NCI-H187 treated with DMSO at 0.1 percent for 48 hours (cell line): ENCODE data around the gene TSSK3.
"Not testable (repeated sequence)": the region's sequence is repeated elsewhere in the genome, so short reads cannot be mapped to it uniquely, and the experiment has no call there.

ENCODE experiments used
- DNase-seq: peaks from one replicate; lab custom pipeline; 2025; lab: John Stamatoyannopoulos, UW

TSSK3 gene

DNA sequence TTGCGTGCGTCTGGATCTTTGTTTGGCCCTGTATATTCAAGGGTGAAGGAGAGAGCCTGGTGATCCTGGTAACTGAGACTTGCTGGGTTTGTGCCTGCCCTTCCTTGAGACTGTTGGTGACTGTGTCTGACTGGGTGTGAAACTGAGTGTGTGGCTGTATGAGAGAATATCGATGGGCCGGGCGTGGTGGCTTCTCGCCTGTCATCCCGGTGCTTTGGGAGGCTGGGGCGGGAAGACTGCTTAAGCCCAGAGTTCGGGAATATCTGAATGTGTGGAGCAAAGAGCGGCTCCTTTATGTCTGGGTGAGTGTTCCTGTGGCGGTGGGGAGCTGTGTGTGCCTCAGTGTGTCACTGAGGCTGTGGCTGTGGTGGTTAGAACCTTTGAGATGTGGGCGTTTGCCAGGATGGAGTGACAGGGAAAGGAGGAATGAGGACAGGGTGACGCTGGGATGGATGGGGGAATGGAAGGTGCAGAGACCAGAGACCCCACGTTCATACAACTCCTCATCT is 23.6 kb upstream of the TSSK3 start:
- no peak for DNase-seq

DNA sequence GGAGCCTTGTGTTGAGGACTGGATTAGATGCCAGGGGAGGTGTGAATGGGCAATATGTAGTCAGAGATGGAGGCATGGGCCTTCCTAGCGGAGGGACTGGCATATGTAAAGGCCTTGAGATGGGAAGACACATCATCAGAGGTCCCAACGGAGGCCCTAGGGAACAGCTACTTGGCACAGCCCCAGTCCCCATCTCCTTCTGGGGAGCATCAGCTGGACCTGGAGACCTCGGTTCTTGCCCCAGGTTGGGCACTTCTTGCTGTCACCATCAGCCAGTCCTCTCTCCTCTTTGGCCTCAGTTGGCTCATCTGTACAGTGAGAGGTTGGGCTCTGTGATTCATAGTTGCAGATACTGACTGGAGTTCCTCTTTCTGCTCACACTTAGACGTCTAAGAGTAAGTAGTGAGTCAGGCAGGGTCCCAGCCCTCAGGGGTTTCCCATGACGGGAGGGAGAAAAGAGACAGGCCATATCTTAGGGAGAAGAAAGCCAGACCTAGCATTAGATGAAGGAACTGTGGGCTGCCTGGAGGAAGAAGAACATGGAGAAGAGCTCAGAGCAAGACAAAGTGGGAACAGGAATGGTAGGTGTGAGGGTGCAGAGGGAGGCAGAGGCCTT is 22.9 kb upstream of the TSSK3 start:
- no peak for DNase-seq

DNA sequence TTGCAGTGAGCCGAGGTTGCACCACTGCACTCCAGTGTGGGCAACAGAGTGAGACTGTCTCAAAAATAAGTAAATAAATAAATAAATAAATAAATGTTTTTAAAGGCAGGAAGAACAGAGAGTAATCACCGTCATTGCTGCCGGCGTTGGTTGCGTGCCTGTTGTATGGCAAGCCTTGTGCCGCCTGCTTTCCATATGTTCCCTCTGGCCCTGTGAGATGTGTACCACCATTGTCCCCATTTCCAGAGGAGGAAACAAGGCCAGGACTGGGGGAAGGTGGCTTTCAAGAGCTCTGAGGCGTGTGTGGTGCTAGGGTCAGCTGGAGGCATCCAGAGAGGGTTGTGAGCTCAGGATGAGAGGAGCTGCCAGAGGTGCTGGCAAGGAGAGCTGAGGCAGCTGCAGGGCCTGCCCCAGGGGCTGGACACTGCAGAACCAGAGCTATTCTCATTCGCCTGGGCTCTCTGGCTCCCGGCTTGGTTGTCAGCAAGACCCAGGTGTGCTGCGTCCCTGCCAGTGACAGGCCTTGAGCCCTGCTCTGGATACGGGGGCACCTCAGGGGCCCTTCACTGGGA is 21.1 kb upstream of the TSSK3 start:
- no peak for DNase-seq

DNA sequence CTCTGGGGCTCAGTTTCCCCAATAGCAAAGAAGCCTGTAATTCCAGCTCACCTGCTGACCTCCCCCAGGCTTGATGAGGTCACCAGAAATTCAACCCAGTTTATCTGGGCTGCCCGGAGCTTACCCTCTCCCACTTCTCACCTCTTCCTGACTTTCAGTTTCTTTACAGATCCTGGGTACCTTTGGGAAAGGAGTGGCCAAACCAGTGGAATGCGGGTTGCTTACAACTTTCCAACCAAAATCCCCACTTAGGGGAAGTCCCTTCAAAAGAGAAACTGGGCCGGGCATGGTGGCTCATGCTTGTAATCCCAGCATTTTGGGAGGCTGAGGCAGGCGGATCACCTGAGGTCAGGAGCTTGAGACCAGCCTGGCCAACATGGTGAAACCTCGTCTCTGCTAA is 20.4 kb upstream of the TSSK3 start:
- DNase-seq, result no peak

DNA sequence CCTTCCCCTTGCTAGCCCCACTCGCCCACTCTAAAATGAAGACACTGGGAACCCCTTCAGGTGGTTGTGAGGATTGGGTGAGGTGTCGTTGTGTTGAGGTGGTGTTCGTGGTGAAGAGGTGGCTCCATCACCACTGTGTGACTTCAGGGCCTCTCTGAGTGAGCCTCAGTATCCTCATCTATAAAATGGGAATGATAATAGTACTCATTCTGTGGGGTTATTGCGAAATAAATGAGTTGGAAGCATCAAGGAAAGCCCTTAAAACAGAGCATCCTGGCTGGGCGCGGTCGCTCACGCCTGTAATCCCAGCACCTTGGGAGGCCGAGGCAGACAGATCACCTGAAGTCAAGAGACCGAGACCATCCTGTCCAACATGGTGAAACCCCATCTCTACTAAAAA is 19.6 kb upstream of the TSSK3 start:
- DNase-seq, result no peak

DNA sequence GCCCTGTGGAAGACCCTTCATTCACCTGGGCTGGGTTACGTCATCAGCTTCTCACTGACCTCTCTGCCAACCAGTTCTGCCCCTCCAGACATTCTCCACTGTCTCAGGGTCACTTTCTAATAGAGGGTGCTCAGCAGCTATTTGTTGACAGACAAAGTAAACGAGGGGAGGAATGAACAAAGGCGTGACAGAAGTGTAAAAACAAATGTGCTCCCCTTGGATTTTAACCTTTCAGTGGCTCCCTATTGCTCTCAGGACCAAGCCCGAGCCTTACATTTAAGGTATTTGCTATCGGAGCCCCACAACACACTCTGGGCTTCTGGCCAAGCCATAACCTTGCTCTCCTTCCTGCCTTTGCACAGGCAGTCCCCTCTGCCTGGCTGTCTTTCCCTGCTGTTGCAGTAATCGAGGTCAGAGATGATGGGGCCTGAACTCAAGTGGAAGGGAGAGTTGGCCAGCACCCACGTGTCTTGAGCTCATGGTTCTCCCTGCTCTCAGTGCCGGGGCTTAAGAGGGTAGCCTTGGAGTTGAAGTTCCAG is 17.0 kb upstream of the TSSK3 start:
- DNase-seq, result no peak

DNA sequence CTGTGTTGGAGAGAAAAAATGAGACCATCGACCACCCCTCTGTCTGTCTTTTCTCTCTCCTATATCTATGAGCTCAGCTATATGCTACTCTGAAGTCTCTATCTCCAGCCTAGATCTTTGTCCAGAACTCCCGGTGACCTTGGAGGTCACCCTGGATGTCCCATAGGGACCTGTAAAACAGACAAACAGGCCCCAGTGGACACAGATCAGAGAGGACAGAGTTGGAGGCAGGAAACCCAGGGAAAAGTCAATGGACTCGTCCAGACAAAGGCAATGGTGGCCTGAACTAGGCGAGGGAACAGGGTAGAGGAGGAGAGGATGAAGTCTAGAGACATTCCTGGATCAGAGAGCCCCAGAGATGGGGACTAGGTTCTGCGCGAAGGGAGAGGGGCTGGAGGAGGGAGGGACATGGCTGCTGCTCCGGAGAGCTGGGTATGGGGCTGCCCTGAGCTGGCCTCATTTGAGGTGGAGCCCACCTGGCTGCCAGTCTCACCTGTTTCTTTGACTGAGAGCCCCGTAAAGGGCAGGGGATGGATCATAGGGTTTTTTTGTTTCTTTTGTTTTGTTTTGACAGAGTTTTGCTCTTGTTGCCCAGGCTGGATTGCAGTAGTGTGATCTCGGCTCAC is 15.7 kb upstream of the TSSK3 start:
- no peak for DNase-seq

DNA sequence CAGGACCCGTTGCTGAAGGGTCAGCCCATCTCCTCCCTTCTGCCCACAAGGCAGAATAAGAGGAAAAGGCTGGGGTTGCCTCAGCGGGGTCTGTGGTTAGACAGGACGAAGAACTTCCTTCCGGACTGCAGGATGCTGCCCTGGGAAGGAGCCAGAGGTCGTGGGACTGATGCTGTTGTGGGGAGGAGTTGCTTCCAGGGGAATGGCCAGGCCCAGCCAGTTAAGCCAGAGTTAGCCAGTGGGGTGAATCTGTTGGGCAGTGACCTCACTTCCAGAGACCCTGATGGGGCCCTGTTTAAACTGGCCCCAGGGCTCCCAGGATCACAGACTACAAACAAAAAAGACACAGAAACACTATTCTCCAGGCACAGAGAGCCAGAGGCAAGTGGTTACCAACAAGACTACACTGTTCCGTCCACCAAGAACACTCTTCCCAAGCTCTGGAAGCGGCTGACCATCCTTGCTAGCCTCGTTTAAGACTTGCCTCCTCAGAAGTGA is 13.1 kb upstream of the TSSK3 start:
- no peak for DNase-seq

DNA sequence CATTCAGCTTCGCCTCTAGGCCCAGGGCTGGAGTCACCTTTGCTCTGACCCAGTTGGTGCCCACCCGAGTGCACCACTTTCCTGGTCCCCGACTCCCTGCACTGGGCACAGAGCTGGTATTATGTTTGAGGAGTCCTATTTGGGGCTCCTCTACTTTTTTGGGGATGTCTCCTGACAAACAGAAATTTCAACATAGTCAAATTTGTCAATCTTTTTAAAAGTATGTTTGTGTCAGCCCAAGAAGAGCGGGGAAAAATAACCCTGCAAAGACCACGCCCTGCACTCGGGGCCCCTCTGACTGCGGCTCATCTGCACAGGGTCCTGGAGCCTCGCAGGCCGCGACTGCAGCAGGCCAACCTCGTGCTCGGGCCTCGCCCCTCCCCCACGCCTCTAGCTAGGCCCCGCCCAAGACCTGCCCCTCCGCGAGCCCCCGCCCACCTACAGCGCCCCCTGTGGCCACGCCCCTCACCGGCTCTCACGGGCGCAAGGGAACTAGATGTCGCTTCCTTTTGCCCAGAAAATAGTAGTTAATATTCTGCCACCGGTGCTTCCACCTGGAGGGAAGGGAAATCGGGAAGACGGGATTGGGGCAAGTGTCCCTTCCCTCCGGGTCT is 11.4 kb upstream of the TSSK3 start:
- no peak for DNase-seq

DNA sequence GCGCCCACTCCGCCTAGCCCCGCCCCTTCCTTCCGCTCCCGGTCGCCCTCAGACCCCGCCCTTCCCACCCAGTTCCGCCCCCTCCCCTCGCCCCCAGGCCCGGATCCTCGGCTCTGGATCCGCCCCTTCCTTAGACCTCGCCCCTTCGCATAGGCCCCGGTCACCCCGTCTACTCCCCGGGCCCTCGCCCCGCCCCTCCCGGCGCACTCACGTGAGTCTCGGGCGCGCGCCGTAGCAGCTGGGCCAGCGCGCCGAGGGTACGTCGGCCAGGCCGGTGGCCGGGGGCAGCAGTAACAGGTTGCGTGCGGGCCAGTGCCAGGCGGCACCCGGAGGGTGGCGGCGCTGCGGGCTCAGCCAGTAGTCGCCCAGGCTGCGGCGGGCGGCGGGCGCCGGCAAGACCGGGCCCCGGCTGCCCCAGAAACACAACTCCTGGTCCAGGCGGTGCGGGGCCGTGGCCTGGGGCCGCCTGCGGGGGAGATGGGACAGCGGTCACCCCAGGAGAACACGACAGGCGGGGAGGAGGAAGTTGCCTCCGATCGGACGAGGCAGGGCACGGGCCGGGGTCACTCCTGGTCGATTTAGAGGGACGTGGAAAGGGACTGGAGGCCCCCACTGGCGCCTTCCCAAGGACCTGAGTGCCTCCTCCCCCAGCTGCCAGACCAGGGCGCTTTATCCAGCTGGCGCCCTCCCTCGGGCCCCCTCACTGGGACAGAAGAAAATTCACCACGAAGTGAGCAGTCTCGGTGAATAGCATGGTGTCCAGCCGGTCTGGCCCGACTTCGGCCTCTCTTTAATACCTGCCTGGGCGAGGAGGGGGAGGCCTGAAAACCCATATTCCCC is 10.7 kb upstream of the TSSK3 start:
- peak; percentile 91 for DNase-seq

DNA sequence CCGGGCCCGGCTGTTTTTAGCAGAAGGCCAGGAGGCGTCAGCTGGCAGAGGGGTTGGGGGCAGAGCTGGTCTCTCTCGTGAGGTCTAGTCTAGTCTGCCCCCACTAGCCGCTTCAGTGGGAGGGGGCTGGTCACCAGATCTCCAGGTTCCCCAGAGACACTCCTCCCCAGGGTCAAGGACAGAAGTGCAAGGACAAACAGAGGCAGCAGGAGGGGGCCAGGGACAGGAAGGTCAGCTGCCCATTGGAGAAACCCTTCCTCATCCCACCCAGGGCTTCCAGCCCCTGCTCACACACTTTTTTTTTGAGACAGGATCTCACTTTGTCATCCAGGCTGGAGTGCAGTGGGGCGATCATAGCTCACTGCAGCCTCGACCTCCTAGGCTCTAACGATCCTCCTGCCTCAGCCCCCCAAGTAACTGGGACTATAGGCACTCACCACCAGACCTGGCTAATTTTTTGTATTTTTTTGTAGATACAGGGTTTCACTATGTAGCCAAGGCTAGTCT is 10.0 kb upstream of the TSSK3 start:
- no peak for DNase-seq

DNA sequence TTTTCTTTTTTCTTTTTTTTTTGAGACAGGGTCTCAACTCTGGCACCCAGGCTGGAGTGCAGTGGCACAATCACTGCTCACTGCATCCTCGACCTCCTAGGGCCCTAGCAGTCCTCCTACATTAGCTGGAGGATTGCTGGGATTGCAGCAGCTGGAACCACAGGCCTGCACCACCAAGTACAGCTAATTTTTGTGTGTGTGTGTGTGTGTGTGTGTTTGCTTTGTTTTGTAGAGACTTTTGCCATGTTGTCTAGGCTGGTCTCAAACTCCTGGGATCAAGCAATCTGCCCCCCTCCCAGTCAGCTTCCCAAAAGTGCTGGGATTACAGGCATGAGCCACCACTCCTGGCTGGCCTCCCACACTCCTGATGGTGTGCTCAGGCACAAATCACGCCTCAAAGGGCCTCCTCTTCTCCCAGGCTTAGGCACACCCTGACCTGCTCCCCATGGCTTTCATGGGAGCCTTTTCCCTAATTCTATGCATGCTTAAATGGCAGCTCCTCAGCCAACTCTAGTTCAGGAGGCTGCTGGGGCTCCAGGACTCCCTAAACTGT is 9.4 kb upstream of the TSSK3 start:
- no peak for DNase-seq

DNA sequence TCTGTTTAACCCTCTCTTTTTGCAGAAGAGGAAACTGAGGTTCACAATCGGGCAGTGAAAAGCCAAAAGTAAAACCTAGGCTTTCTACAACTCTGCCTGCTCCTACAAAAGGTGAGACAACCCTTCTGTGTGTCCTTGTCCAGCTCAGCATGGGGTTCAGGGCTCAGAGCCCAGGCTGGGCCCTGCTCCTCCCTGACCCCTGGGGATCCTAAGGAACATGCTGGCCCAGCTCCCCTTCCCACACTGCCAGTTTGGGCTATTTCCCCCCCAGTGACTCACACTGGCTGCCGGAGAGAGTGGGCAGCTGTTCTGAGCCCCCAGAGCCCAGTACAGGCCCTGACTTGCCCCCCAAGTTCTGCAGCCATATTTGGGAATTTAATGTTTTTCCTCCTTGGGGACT is 8.9 kb upstream of the TSSK3 start:
- DNase-seq, result no peak

DNA sequence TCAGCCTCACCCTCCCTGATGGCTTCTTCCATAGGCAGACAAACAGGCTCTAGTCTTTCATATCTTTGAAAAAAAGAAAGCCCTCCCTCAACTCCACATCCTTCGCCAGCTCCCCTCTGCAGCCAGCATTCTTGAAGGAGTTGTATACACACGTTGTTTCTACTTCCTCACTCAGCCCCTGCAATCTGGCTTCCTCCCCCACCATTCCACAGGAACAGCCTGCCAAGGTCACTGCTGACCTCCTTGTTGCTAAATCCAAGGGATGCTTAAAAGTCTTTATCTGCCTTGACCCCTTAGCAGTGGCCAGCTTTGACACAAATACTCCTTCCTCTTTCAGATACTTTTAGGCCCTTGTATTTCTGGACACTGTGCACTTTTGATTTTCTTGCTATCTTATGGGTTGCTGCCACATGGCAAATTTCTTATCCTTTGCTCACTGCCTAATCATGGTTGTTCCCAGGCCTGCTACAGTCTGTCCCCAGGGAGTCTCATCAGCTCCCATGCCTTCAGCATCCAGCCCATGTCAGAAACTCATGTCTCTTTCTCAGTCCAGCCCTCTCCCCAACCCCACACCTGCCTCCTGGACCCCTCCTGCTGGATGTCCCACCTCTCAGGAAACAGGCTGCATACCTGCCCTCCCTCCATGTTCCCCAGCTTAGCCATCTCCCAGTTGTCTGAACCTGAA is 8.3 kb upstream of the TSSK3 start:
- no peak for DNase-seq

DNA sequence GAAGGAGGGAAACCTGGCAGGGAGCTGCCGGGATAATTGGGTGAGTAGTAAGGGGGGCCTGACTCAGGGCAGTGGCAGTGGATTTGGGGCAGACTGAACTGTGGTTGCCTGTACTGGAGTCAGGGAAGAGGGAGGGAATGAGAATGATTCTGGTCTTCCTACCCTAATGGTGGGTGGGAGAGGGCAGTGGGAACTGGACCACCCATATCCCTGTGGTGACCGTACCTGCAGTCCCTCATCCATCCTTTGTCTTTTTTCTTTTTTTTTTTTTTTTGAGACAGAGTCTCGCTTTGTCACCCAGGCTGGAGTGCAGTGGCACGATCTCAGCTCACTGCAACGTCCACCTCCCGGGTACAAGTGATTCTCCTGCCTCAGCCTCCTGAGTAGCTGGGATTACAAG is 6.6 kb upstream of the TSSK3 start:
- not testable (repeated sequence) for DNase-seq

DNA sequence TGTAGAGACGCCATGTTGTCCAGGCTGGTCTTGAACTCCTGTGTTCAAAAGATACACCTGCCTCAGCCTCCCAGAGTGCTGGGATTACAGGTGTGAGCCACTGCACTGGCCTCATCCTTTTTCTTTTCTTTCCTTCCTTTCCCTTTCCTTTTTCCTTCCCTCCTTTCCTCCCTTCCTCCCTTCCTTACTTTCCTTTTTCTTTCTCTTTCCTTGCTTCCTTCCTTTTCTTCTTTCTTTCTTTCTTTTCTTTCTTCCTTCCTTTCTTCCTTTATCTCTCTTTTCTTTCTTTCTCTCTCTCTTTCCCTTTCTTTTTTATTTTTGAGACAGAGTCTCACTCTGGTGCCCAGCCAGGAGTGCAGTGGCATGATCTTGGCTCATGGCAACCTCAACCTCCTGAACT is 5.9 kb upstream of the TSSK3 start:
- DNase-seq, result no peak

DNA sequence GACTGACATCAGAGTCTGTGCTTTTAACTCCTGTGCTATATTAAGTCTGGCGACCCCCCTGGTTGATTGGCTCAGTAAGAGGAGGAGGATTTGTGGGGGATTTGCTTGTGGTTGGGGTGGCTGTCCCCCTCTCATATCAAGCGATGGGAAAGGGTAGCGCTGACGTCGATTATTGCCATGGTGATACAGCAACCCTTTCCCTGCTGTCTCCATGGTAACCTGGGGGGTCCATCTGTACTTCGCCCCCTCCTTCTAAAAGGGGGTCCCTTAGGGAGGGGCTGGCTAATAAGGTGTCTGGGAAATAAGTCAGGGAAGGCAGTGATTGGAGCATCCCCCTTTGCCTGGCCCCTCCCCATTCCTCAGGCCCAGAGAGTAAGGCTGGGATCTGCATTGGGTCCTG is 4.7 kb upstream of the TSSK3 start:
- no peak for DNase-seq

DNA sequence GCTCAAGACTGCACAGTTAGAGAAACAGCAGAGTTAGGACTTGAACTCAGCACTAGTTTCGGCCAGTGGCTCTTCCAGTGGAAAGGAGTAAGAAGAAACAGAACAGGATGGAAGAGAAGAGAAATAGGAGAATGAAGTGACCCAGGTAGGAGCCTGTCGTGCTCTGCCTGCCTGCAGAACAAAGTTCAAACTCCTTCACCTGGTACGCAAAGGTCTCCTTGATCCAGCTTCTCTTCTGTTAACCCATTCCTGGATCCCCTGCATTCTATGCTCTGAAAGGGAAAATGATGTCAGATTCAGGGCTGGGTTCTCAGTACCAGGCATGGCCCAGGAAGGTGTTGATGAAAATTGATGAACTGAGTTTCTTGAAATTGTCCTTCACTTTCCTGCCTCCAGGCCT is 3.9 kb upstream of the TSSK3 start:
- no peak for DNase-seq

DNA sequence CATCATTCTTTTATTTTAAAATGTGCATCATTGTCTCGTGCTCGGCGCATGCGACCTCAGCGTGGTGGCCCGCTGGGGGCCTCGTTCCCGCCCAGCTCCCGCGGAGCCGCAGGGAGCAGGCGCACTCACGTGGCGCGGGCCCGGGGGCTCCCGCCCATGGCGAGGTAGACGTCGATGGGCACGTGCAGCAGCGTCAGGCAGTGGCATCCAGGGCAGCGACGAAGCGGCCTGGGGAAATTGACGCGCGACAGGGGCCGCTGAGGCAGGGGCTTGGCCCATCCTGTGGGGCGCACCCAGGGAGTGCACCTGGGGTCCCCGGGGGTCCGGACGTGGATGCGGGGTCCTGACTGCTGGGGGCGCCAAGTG is 1.0 kb upstream of the TSSK3 start:
- DNase-seq, result no peak

DNA sequence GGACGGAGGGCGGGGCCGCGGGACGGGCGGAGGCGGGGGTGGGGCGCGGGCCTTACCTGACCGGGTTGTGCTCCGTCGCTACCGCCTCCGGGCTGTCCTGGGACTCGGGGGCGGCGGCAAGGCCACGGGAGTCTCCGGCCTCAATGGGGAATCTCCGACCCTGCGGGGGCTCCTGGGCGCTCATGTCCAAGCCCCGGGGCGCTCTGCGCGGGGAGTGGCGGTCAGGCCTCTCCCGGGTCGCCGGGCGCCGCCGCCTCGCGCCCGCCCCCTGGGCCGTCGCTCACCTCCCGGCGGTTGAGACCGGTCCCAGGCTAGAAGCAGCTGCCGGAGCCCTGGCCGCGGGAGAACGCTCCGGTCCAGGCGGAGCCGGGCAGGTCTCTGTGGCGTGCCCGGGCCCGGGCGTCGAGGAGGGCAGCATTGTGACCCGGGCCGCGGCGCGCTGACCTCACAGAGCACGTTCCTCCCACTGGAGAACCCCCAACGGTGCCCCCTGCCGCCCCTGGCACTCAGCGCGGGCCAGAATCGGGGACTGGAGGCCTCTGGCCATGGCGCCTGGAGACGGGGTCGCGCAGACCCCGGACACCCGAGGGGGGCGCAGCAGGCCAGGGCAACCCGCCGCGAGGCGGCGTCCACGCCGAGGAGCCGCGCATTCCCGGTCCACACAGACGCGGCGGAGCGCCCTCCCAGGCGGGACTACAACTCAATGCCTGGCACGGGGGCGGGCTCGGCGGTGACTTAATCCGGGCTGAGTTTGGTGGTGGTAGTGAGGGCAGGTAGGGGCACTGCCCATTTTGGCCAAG is 465 bp upstream of the TSSK3 start:
- no peak for DNase-seq
